GM12878 (cell line): ENCODE data around the gene TSEN54. TPM values are rescaled to one million over a fixed set of nuclear protein-coding genes. Genes with fewer than 3 reads are reported as not detected.

Source experiments
- ATAC-seq: fragments of 200-7000 bp; cut with Tn5 transposase; 3 replicates; pipeline ENCODE4 v1.9.1; 2020; ENCODE audit warnings: mild to moderate bottlenecking, moderate library complexity
- BruUV-seq: library from RNA; stranded (reverse); fragments of 400-500 nt; replicated peaks from 2 replicates; lab custom pipeline; 2021; lab: Mats Ljungman, UMichigan
- CTCF ChIA-PET: fragments of 300-600 bp; sonication (Branson Sonifier 250); formaldehyde crosslinking; extraction: SDS; loops from one replicate; lab custom pipeline; 2021; ENCODE audit warnings: inconsistent platforms; lab: Yijun Ruan, JAX
- POLR2A ChIA-PET: fragments of 350-600 bp; formaldehyde crosslinking; extraction: SDS; loops from one replicate; lab custom pipeline; 2021; ENCODE audit warnings: inconsistent platforms; lab: Charles Lee
- RAD21 ChIA-PET: fragments of 300-600 bp; sonication (Branson Sonifier 250); formaldehyde crosslinking; loops from one replicate; lab custom pipeline; 2023; ENCODE audit warnings: antibody characterized with exemption; ENCODE audit not compliant: unreplicated experiment; lab: Charles Lee
- SMC1A ChIA-PET: fragments of 300-600 bp; sonication (Branson Sonifier 250); formaldehyde crosslinking; loops from one replicate; lab custom pipeline; 2023; ENCODE audit not compliant: unreplicated experiment, uncharacterized antibody; lab: Charles Lee
- DNase-seq: peaks from one replicate; pipeline ENCODE4 v3.0.0-alpha.2; 2011; ENCODE audit warnings: low read depth, low spot score
- FAIRE-seq: peaks from 3 replicates; lab custom pipeline; 2011; peaks lifted over from hg19 to GRCh38; lab: Jason Lieb, UNC
- H2AFZ ChIP-seq: 2 replicates; pipeline ENCODE4 v1.6.0; 2011; ENCODE audit warnings: low read depth, low read length, control low read depth; ENCODE audit not compliant: control insufficient read depth
- H3K27ac ChIP-seq: 2 replicates; pipeline ENCODE4 v1.5.1; 2011; ENCODE audit warnings: control low read depth; ENCODE audit not compliant: control insufficient read depth, insufficient read depth
- H3K27me3 ChIP-seq, 2 experiments: replicated peaks in 1 of 2; 2 replicates each; pipeline versions ENCODE4 v1.6.0 to v1.6.1; 2011; ENCODE audit warnings: low read length in 1 of 2; ENCODE audit not compliant: control insufficient read depth in 2 of 2, insufficient read depth in 2 of 2
- H3K36me3 ChIP-seq, 2 experiments: 2 replicates each; pipeline ENCODE4 v1.5.1; 2011; ENCODE audit warnings: low read length in 1 of 2; ENCODE audit not compliant: control insufficient read depth in 2 of 2, insufficient read depth in 2 of 2
- H3K4me1 ChIP-seq: 2 replicates; pipeline ENCODE4 v1.6.1; 2011; ENCODE audit warnings: mild to moderate bottlenecking, low read length, moderate library complexity, mixed read lengths; ENCODE audit not compliant: control insufficient read depth, insufficient read depth
- H3K4me2 ChIP-seq: 2 replicates; pipeline ENCODE4 v1.6.0; 2011; ENCODE audit warnings: control low read depth; ENCODE audit not compliant: control insufficient read depth, insufficient read depth
- H3K4me3 ChIP-seq: fragments of 200-600 bp; sonication (generic); 2 replicates; pipeline ENCODE4 v1.5.1; 2016
- H3K79me2 ChIP-seq: 2 replicates; pipeline ENCODE4 v1.6.0; 2011; ENCODE audit warnings: low read length; ENCODE audit not compliant: control insufficient read depth, insufficient read depth
- H3K9ac ChIP-seq: 2 replicates; pipeline ENCODE4 v1.8.0; 2011; ENCODE audit warnings: low read length, control low read depth, mixed read lengths; ENCODE audit not compliant: control insufficient read depth, insufficient read depth
- H3K9me3 ChIP-seq: replicated peaks from 3 replicates; pipeline ENCODE4 v1.5.1; 2011; ENCODE audit warnings: mild to moderate bottlenecking, low read length; ENCODE audit not compliant: control insufficient read depth, insufficient read depth
- H4K20me1 ChIP-seq: 2 replicates; pipeline ENCODE4 v1.6.0; 2011; ENCODE audit not compliant: control insufficient read depth, insufficient read depth
- ATF7 ChIP-seq: fragments of 450-650 bp; IDR thresholded peaks from 2 replicates; pipeline ENCODE4 v1.6.1; 2016; ENCODE audit warnings: low read depth, mild to moderate bottlenecking
- CREB1 ChIP-seq: IDR thresholded peaks from 2 replicates; pipeline ENCODE4 v1.6.1; 2012; ENCODE audit warnings: low read depth, mild to moderate bottlenecking, inconsistent platforms
- EZH2 ChIP-seq: IDR thresholded peaks from 2 replicates; pipeline ENCODE4 v1.6.1; 2012; ENCODE audit warnings: low read depth, mild to moderate bottlenecking, control low read depth, inconsistent platforms, low read length, borderline replicate concordance; ENCODE audit not compliant: control insufficient read depth
- FOS ChIP-seq: IDR thresholded peaks from 3 replicates; pipeline ENCODE4 v1.6.1; 2011; ENCODE audit warnings: borderline replicate concordance; ENCODE audit not compliant: insufficient read length; ENCODE audit errors: extremely low read depth
- IRF4 ChIP-seq: IDR thresholded peaks from 2 replicates; pipeline ENCODE4 v1.6.1; 2011; ENCODE audit warnings: low read depth, low read length
- LARP7 ChIP-seq: fragments of 450-650 bp; IDR thresholded peaks from 2 replicates; pipeline ENCODE4 v1.6.1; 2017; ENCODE audit warnings: mild to moderate bottlenecking
- MTA2 ChIP-seq: fragments of 450-650 bp; IDR thresholded peaks from 2 replicates; pipeline ENCODE4 v1.6.1; 2016; ENCODE audit warnings: low read depth, mild to moderate bottlenecking, moderate library complexity
- NR2F1 ChIP-seq: fragments of 450-650 bp; conservative IDR thresholded peaks from 2 replicates; pipeline ENCODE4 v1.6.1; 2017; ENCODE audit warnings: mild to moderate bottlenecking
- NRF1 ChIP-seq: conservative IDR thresholded peaks from 2 replicates; pipeline ENCODE4 v1.6.1; 2011; ENCODE audit warnings: mild to moderate bottlenecking, low read depth, low read length, improper control_type of control experiment
- POU2F2 ChIP-seq: IDR thresholded peaks from 3 replicates; pipeline ENCODE4 v1.6.1; 2011; ENCODE audit warnings: low read depth, mild to moderate bottlenecking, low read length, borderline replicate concordance
- RBBP5 ChIP-seq: fragments of 200-600 bp; sonication (generic); conservative IDR thresholded peaks from 2 replicates; pipeline ENCODE4 v1.6.1; 2016
- SMAD5 ChIP-seq: IDR thresholded peaks from 2 replicates; pipeline ENCODE4 v1.6.1; 2016; ENCODE audit warnings: antibody characterized with exemption, low read depth
- SREBF1 ChIP-seq: IDR thresholded peaks from 2 replicates; pipeline ENCODE4 v1.6.1; 2012; ENCODE audit warnings: mild to moderate bottlenecking, low read length
- SRF ChIP-seq, 2 experiments: IDR thresholded peaks; 2 replicates each; pipeline ENCODE4 v1.6.1; 2011; ENCODE audit warnings: low read depth in 2 of 2, low read length in 2 of 2, mild to moderate bottlenecking in 1 of 2, moderate library complexity in 1 of 2
- TAF1 ChIP-seq: IDR thresholded peaks from 2 replicates; pipeline ENCODE4 v1.6.1; 2011; ENCODE audit warnings: mild to moderate bottlenecking, low read depth, low read length, borderline replicate concordance
- YBX1 ChIP-seq: fragments of 450-650 bp; IDR thresholded peaks from 2 replicates; pipeline ENCODE4 v1.6.1; 2016; ENCODE audit warnings: antibody characterized with exemption
- WGBS: methylation state at CpG from one replicate; pipeline ENCODE4 v1.1.6; 2016; ENCODE audit warnings: low lambda C conversion rate; ENCODE audit not compliant: insufficient replicate concordance, insufficient coverage; ENCODE audit errors: missing lambda C conversion rate; 5-methylcytosine and 5-hydroxymethylcytosine counted together
- in situ Hi-C: fragments of 300-500 bp; cut with MboI; formaldehyde crosslinking; loops from 9 replicates; pipeline ENCODE4 v1.14.3; 2018; ENCODE audit warnings: mixed read lengths
- intact Hi-C: fragments of 100-400 bp; cut with micrococcal nuclease; formaldehyde crosslinking; loops from one replicate; pipeline ENCODE4 v1.14.2; 2022; ENCODE audit not compliant: unreplicated experiment
- polyA plus RNA-seq, 11 experiments: library from polyadenylated mRNA; depleted of rRNA in 4 of 11; unstranded in 6 of 11; stranded (reverse) in 5 of 11; fragments of >200 nt; fragmentation: Nextera tagmentation in 4 of 11; fragmentation: Illumina TruSeq in 1 of 11; extraction: Ambion mirVana in 4 of 11; extraction: Trizol in 1 of 11; gene quantifications; 1 replicate in 1 of 11; 2 replicates in 10 of 11; pipeline versions ENCODE4 v1.2.1 to v1.2.3, GENCODE V29; 2011 to 2016; ENCODE audit warnings: inconsistent platforms in 2 of 11, missing spikeins in 2 of 11, low read depth in 1 of 11
- total RNA-seq, 4 experiments: library from RNA; depleted of rRNA in 3 of 4; stranded (reverse); fragments of >200 nt in 3 of 4; fragmentation: Illumina TruSeq in 1 of 4; extraction: Trizol in 1 of 4; gene quantifications; 2 replicates each; pipeline versions ENCODE4 v1.2.1 to v1.2.3, GENCODE V29; 2013 to 2021
- TF ChIP-seq, protein P1 (sequence below): IDR thresholded peaks from 2 replicates; pipeline ENCODE4 v1.6.1; 2011; ENCODE audit warnings: low read depth, mild to moderate bottlenecking, low read length, moderate library complexity, borderline replicate concordance; ENCODE audit errors: extremely low read depth
- TF ChIP-seq, protein P2 (sequence below): IDR thresholded peaks from 2 replicates; pipeline ENCODE4 v1.6.1; 2012; ENCODE audit warnings: low read depth, low read length, improper control_type of control experiment
- TF ChIP-seq, protein P3 (sequence below): IDR thresholded peaks from 2 replicates; pipeline ENCODE4 v1.6.1; 2011; ENCODE audit warnings: borderline replicate concordance, low read depth, mild to moderate bottlenecking, moderate library complexity, mixed read lengths, low read length; ENCODE audit not compliant: insufficient read depth; ENCODE audit errors: extremely low read length

TSEN54 gene
- total and polyA plus RNA-seq, 10 of the 15 experiments (the other 5 are each of a cell fraction or from before 2014, with no cell fraction given), result 7.1 to 48.0 (median 41.1) TPM

DNA sequence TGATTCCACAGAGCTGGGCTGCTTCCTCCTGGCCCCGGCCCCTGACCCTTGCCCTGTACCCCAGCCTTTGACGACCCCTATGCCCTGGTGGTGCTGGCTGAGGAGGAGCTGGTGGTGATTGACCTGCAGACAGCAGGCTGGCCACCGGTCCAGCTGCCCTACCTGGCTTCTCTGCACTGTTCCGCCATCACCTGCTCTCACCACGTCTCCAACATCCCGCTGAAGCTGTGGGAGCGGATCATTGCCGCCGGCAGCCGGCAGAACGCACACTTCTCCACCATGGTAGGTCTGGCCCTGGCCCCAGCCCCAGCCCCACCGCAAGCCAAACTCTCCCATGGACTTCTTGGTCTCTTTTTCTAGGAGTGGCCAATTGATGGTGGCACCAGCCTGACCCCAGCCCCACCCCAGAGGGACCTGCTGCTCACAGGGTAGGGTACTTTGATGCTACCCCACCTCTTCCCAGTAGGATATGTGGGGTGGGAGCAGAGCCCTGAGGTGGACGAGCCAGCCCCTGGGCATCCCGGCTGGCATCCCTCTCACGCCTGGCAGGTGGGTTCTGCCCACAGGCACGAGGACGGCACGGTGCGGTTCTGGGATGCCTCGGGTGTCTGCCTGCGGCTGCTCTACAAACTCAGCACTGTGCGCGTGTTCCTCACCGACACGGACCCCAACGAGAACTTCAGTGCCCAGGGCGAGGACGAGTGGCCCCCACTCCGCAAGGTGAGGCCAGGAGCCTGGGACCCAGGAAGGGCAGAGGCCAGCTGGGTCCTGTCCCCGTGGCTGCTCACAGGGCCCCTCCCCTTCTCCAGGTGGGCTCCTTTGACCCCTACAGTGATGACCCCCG lies 52.3 kb downstream of the TSEN54 start:
- peaks cover 21% of the 10 kb centered on the region for H3K4me1 ChIP-seq
- intact Hi-C loops (no loop called here), in situ Hi-C loops (no loop called here)
- no peaks in the 10 kb centered on the region for H3K9me3 ChIP-seq
- no peak overlapping the region for H3K27ac ChIP-seq
- ChIA-PET POLR2A (interaction anchor here (0.6 kb wide), 1 partner anchor 113 kb away, joined by 6 read pairs; no protein-coding TSS in a partner anchor), RAD21 (interaction anchor here (0.6 kb wide), 1 partner anchor 106 kb away, joined by 3 read pairs; no protein-coding TSS in a partner anchor), CTCF (no interaction called here), SMC1A (no interaction called here)
- no peaks in the 10 kb centered on the region for H4K20me1 ChIP-seq
- H3K4me3 ChIP-seq, result no peak overlapping the region
- ATAC-seq (no peak), FAIRE-seq (no peak), DNase-seq (no peak)
- H3K36me3 ChIP-seq, result no peaks in the 10 kb centered on the region
- H3K9ac ChIP-seq, result no peak overlapping the region
- no peak overlapping the region for H2AFZ ChIP-seq
- H3K4me2 ChIP-seq, result no peak overlapping the region
- TF ChIP-seq MTA2, result no peak
- TF ChIP-seq CREB1, result no peak
- TF ChIP-seq EZH2, result no peak
- TF ChIP-seq, protein P1, sequence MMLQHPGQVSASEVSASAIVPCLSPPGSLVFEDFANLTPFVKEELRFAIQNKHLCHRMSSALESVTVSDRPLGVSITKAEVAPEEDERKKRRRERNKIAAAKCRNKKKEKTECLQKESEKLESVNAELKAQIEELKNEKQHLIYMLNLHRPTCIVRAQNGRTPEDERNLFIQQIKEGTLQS, result no peak
- TF ChIP-seq NR2F1, result no peak
- TF ChIP-seq FOS, result no peak
- TF ChIP-seq, protein P2, sequence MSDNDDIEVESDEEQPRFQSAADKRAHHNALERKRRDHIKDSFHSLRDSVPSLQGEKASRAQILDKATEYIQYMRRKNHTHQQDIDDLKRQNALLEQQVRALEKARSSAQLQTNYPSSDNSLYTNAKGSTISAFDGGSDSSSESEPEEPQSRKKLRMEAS, result no peak
- TF ChIP-seq NRF1, result no peak
- TF ChIP-seq ATF7, result no peak
- no peak for TF ChIP-seq SREBF1
- no peak for TF ChIP-seq IRF4
- no peak for TF ChIP-seq TAF1
- TF ChIP-seq LARP7, result no peak
- no peak for TF ChIP-seq SRF (IDR thresholded peaks at IDR 0.05; ENCODE audit: low read depth in 2 of 2, low read length in 2 of 2)
- no peak for TF ChIP-seq RBBP5
- no peak for TF ChIP-seq POU2F2
- no peak for TF ChIP-seq SMAD5
- no peak for TF ChIP-seq YBX1
- TF ChIP-seq, protein P3, sequence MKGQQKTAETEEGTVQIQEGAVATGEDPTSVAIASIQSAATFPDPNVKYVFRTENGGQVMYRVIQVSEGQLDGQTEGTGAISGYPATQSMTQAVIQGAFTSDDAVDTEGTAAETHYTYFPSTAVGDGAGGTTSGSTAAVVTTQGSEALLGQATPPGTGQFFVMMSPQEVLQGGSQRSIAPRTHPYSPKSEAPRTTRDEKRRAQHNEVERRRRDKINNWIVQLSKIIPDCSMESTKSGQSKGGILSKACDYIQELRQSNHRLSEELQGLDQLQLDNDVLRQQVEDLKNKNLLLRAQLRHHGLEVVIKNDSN, result no peak
- 86% methylated on average over 31 of the region's 31 CpGs for WGBS
- H3K79me2 ChIP-seq, result no peaks in the 10 kb centered on the region
- no TSS peak for BruUV-seq
- H3K27me3 ChIP-seq, result no peaks in the 10 kb centered on the region
